Ovary (tissue), 9 donors: ENCODE results near the gene CYP4B1. TPM values are rescaled to one million over a fixed set of nuclear protein-coding genes. Genes with fewer than 3 reads are reported as not detected.
A peak's percentile ranks its signal among the peaks of the same experiment; 100 is the strongest.

Experiments
- DNase-seq, 5 donors: peaks; one replicate each; pipeline ENCODE4 v3.0.0-alpha.2; 2019 to 2020
- H3K27ac ChIP-seq, 2 donors: fragments of 200-600 bp; one replicate each; pipeline versions ENCODE4 v1.5.1 to v1.8.0; 2019 to 2022
- H3K27me3 ChIP-seq: fragments of 200-600 bp; one replicate; pipeline ENCODE4 v1.8.0; 2022
- H3K36me3 ChIP-seq: fragments of 200-600 bp; sonication (generic); one replicate; pipeline ENCODE4 v1.5.1; 2019
- H3K4me1 ChIP-seq: one replicate; pipeline ENCODE4 v1.8.1; 2013; ENCODE audit warnings: mild to moderate bottlenecking, moderate library complexity; ENCODE audit not compliant: insufficient read depth
- H3K4me3 ChIP-seq: fragments of 200-600 bp; sonication (generic); one replicate; pipeline ENCODE4 v1.5.1; 2017
- H3K9me3 ChIP-seq, 2 donors: fragments of 200-600 bp in 1 of 2; sonication (generic) in 1 of 2; one replicate each; pipeline versions ENCODE4 v1.5.1 to v1.8.1; 2013 to 2019; ENCODE audit warnings: mild to moderate bottlenecking in 1 of 2, moderate library complexity in 1 of 2
- EP300 ChIP-seq: sonication (generic); formaldehyde crosslinking; IDR thresholded peaks from one replicate; pipeline ENCODE4 v1.6.1; 2017; ENCODE audit warnings: antibody characterized with exemption
- POLR2A ChIP-seq: fragments of 450-650 bp; IDR thresholded peaks from one replicate; pipeline ENCODE4 v1.6.1; 2017; ENCODE audit warnings: antibody characterized with exemption, mild to moderate bottlenecking, moderate library complexity
- WGBS, 3 donors: extraction: QIAGEN DNeasy Blood & Tissue Kit in 1 of 3; methylation state at CpG; one replicate each; pipeline versions ENCODE4 v1.1.5 to v1.1.7; 2013 to 2017; 5-methylcytosine and 5-hydroxymethylcytosine counted together
- intact Hi-C, 4 donors: fragments of 100-400 bp; cut with DNase I; formaldehyde crosslinking; loops; one replicate each; pipeline versions ENCODE4 v1.11.0 to v1.15.1; 2022 to 2023
- polyA plus RNA-seq, 2 donors: library from polyadenylated mRNA; stranded (reverse); fragments of 200-250 nt in 1 of 2; fragments of 350-450 nt in 1 of 2; fragmentation: Illumina TruSeq in 1 of 2; extraction: RNeasy Lipid Tissue Mini Kit (QIAGEN cat#74804) in 1 of 2; gene quantifications; one replicate each; pipeline ENCODE4 v1.2.3, GENCODE V29; 2013 to 2014
- total RNA-seq, 7 donors: library from RNA; depleted of rRNA in 2 of 7; stranded (reverse); fragments of >200 nt in 2 of 7; fragmentation: NEBNext Ultra II Directional in 3 of 7; extraction: Animal tissue kit (Norgen Biotek cat#: 25700) in 3 of 7; gene quantifications; one replicate each; pipeline versions ENCODE4 v1.1.0 to v1.2.4, GENCODE V29; 2016 to 2023
- TF ChIP-seq, protein P1 (sequence below), 3 donors: fragments of 450-650 bp in 2 of 3; fragments of 200-600 bp in 1 of 3; IDR thresholded peaks; one replicate each; pipeline versions ENCODE4 v1.5.1 to v1.8.0; 2016 to 2022; ENCODE audit warnings: antibody characterized with exemption in 3 of 3, mild to moderate bottlenecking in 1 of 3
- donor health status: DM: no; HTN: no; CAD: no; lungs with moderate emphysema.
- donor health status: DM: no; HTN: no; CAD: no.
- donor health status: Bipolar disorder and iron deficiency.
- donor health status: DM: yes; HTN: yes; CAD: no.
- donor health status: DM: no; HTN: no; CAD: no.
- donor health status: DM: yes; HTN: yes; CAD: no.

CYP4B1 gene
- total and polyA plus RNA-seq, 9 donors, result 0.38 to 51.7 (median 3.3) TPM; not detected in 1

DNA sequence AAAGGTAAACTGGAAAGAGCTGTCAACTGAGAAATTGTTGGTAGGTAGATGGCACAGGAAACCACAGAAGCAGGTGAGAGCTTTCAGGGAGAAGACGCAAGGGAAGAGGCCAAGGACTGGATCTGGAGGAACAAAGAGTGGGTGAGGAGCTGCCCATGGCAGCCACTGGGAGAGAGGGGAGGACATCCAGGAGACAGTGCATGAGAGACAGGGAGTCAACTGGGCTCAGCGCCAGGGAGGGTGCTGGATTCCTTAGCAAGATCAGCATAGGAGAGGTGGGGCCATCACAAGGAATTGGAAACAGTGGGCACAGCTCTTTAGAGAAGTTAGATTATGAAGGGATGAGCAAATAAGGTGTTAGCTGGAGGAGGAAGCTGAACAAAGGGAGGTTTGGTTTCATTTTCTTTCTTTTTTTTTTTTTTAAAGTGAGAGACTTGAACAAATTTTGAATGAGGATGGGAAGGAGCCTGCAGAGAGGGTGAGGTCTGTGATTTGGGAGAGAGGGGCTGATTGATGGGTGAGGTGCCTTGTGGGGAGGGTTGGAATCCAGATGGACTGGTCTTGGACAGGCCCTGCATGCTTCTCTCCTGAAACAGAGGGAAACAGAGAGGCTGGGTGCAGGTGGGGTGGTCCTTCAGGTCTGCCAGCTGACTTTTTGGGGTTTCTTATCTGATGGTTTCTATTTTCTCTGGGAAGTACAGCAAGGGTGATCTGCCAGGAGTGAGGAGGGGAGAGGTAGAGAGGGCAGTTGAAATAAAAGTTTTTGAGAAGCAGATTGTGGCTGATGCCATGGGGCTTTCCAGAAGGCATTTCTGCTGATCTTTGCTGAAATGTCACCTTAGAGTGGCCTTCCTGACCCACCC lies 5.4 kb downstream of the CYP4B1 start:
- no peaks in the 10 kb centered on the region for H3K36me3 ChIP-seq
- H3K4me3 ChIP-seq, result no peak overlapping the region
- 63 to 67% (median 64%) methylated on average over 2 of the region's 2 CpGs for WGBS, 3 donors
- DNase-seq, result no peak
- TF ChIP-seq, protein P1, sequence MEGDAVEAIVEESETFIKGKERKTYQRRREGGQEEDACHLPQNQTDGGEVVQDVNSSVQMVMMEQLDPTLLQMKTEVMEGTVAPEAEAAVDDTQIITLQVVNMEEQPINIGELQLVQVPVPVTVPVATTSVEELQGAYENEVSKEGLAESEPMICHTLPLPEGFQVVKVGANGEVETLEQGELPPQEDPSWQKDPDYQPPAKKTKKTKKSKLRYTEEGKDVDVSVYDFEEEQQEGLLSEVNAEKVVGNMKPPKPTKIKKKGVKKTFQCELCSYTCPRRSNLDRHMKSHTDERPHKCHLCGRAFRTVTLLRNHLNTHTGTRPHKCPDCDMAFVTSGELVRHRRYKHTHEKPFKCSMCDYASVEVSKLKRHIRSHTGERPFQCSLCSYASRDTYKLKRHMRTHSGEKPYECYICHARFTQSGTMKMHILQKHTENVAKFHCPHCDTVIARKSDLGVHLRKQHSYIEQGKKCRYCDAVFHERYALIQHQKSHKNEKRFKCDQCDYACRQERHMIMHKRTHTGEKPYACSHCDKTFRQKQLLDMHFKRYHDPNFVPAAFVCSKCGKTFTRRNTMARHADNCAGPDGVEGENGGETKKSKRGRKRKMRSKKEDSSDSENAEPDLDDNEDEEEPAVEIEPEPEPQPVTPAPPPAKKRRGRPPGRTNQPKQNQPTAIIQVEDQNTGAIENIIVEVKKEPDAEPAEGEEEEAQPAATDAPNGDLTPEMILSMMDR (IDR thresholded peaks at IDR 0.05), result no peak
- TF ChIP-seq POLR2A, result no peak
- no peak for TF ChIP-seq EP300
- intact Hi-C loops, result no loop called here
- no peaks in the 10 kb centered on the region for H3K4me1 ChIP-seq
- no peaks in the 10 kb centered on the region for H3K9me3 ChIP-seq
- no peaks in the 10 kb centered on the region for H3K27me3 ChIP-seq
- no peak overlapping the region for H3K27ac ChIP-seq

DNA sequence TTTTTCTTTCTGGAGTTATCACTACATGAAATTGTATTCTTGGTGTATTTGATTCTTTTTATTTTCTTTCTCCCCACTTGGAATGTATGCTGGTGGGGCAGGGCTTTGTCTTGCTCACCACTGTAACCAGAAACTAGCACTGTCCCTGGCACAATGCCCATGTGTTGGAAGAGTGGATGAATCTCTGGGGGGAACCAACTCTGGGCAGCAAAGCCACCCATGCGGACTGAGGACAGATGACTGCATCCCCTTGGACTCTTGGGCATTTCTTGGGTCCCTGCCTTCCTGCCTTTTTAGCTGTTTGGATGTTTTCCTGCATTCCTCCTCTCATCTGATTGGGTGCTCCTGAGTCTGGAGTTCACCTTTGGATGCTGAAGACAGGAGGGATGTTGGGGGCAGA lies 6.1 kb downstream of the CYP4B1 start:
- no peaks in the 10 kb centered on the region for H3K9me3 ChIP-seq
- no peaks in the 10 kb centered on the region for H3K4me1 ChIP-seq
- intact Hi-C loops, result no loop called here
- H3K27ac ChIP-seq, result no peak overlapping the region
- WGBS, 3 donors, result 73 to 89% (median 80%) methylated on average over 1 of the region's 1 CpG
- H3K27me3 ChIP-seq, result no peaks in the 10 kb centered on the region
- no peak for DNase-seq
- H3K36me3 ChIP-seq, result no peaks in the 10 kb centered on the region
- H3K4me3 ChIP-seq, result no peak overlapping the region
- TF ChIP-seq POLR2A (no peak), EP300 (no peak)
- TF ChIP-seq, protein P1 (IDR thresholded peaks at IDR 0.05), result no peak

DNA sequence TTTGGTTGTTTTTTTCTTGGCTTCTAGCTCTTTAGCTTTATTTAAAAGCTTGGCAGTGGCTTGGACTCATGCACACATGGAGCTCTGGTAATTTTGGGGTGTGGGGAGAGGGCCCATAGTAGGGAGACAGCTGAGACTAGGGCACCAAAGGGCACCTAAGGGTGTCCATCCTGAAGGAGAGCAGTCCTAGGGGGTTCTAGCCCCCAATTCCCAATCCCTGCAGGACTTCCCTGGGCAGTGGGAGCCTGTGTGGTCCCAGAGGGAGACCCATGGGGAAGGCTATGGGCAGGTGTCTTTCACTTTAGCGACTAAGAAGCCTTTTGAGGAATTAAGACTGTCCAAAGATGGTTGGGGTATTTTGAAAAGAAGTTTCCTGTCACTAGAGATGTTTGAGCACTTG lies 6.9 kb downstream of the CYP4B1 start:
- no peaks in the 10 kb centered on the region for H3K36me3 ChIP-seq
- no peaks in the 10 kb centered on the region for H3K4me1 ChIP-seq
- no peaks in the 10 kb centered on the region for H3K27me3 ChIP-seq
- intact Hi-C loops, result no loop called here
- 88 to 94% (median 88%) methylated on average over 1 of the region's 1 CpG for WGBS, 3 donors
- no peak for DNase-seq
- no peak overlapping the region for H3K4me3 ChIP-seq
- no peak overlapping the region for H3K27ac ChIP-seq
- no peaks in the 10 kb centered on the region for H3K9me3 ChIP-seq
- TF ChIP-seq, protein P1 (IDR thresholded peaks at IDR 0.05), result no peak
- no peak for TF ChIP-seq EP300
- TF ChIP-seq POLR2A, result no peak

DNA sequence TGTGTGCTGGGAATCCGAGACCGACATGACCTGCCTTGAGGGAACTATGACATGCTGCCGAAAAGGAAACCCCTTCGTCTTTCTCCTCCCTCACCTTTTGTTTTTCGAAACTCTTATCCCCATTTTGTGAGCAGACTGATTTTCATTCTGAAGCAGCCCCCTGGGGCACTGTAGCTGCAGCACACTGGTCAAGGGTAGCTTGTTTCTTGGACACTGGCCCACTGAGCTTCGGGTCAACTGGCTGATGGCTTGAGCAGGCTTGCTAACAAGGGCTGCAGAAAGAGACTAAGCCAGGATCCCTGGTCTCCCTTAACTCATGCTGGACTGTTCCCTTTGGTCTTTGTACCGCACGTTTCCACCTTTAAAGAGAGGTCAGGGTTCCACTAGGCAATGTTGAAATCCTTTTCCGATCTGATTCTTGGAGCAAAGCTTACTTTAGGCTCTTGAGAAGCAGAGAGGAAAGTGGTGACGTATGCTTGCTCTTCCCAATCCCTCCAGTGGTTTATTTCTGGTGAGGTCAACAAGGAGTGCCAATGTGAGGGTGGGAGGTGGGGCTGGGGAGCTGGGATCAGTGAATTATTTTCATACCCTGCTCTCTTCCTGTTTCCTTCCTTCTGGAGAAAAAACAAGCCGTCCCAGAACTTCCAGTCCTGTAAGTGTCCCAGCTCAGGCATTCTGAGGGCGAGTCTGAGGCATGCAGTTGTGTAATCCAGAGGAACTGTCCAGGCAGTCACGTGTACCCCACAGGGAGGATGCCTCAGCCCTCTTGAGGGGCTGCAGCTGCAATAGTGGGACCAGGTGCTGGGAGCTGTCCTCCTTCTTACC lies 7.6 kb downstream of the CYP4B1 start:
- DNase-seq, result peak in 1 of 5 donors; percentile 53
- 52 to 58% (median 52%) methylated on average over 13 of the region's 13 CpGs for WGBS, 3 donors
- H3K36me3 ChIP-seq, result no peaks in the 10 kb centered on the region
- no peaks in the 10 kb centered on the region for H3K4me1 ChIP-seq
- no peaks in the 10 kb centered on the region for H3K27me3 ChIP-seq
- H3K4me3 ChIP-seq, result no peak overlapping the region
- intact Hi-C loops, result no loop called here
- H3K9me3 ChIP-seq, result no peaks in the 10 kb centered on the region
- TF ChIP-seq EP300, result peak; percentile 42
- TF ChIP-seq, protein P1 (IDR thresholded peaks at IDR 0.05), result no peak
- TF ChIP-seq POLR2A, result no peak
- no peak overlapping the region for H3K27ac ChIP-seq
